HCT116 (cell line): ENCODE data around the gene SLC24A1. TPM values are rescaled to one million over a fixed set of nuclear protein-coding genes. Genes with fewer than 3 reads are reported as not detected.
A peak's percentile ranks its signal among the peaks of the same experiment; 100 is the strongest.

Experiments used
- ATAC-seq: fragments of 200-7000 bp; cut with Tn5 transposase; 2 replicates; pipeline ENCODE4 v1.9.1; 2020; ENCODE audit warnings: mild to moderate bottlenecking, moderate library complexity
- Bru-seq: library from RNA; stranded (reverse); fragments of 400-500 nt; gene quantifications from one replicate; lab custom pipeline; 2021; lab: Mats Ljungman, UMichigan
- BruChase-seq, 2 experiments: library from RNA; stranded (reverse); fragments of 400-500 nt; gene quantifications; one replicate each; lab custom pipeline; 2021; lab: Mats Ljungman, UMichigan
- BruUV-seq: library from RNA; stranded (reverse); fragments of 400-500 nt; replicated peaks from 2 replicates; lab custom pipeline; 2021; lab: Mats Ljungman, UMichigan
- CTCF ChIA-PET: fragments of 300-600 bp; sonication (Branson Sonifier 250); formaldehyde crosslinking; loops from one replicate; lab custom pipeline; 2021; ENCODE audit warnings: antibody characterized with exemption; lab: Charles Lee
- POLR2A ChIA-PET: fragments of 300-600, 350-600 bp; sonication (Branson Sonifier 250); formaldehyde crosslinking; loops from one replicate; lab custom pipeline; 2021; ENCODE audit warnings: antibody characterized with exemption; lab: Charles Lee
- RAD21 ChIA-PET, 2 experiments: fragments of 300-600 bp; sonication (Branson Sonifier 250); formaldehyde crosslinking; loops; one replicate each; lab custom pipeline; 2023; ENCODE audit warnings: low total read pairs in 2 of 2; ENCODE audit not compliant: uncharacterized antibody in 2 of 2, unreplicated experiment in 2 of 2, low non-redundant PET in 1 of 2; lab: Charles Lee
- DNase-seq: peaks from one replicate; pipeline ENCODE4 v3.0.0-alpha.2; 2010; ENCODE audit warnings: low read depth, low spot score
- H2AFZ ChIP-seq: fragments of 200-600 bp; shearing (Covaris generic), sonication (generic); 2 replicates; pipeline ENCODE4 v1.6.1; 2017; ENCODE audit warnings: low read depth, mixed run types, mixed read lengths, antibody characterized with exemption, low read length; ENCODE audit not compliant: poor library complexity, severe bottlenecking
- H3K27ac ChIP-seq: 2 replicates; pipeline ENCODE4 v1.5.1; 2012; ENCODE audit warnings: low read depth, low read length
- H3K27me3 ChIP-seq: fragments of 200-600 bp; sonication (generic); 2 replicates; pipeline ENCODE4 v1.6.1; 2016; ENCODE audit warnings: mixed run types, low read length, mixed read lengths; ENCODE audit not compliant: insufficient read depth
- H3K36me3 ChIP-seq, 2 experiments: fragments of 200-500 bp in 1 of 2; fragments of 200-600 bp in 1 of 2; sonication (Bioruptor generic) in 1 of 2; sonication (generic) in 1 of 2; 2 replicates each; pipeline versions ENCODE4 v1.5.1 to v1.6.1; 2014 to 2016; ENCODE audit warnings: low read length in 2 of 2, inconsistent platforms in 1 of 2, mixed read lengths in 1 of 2, mixed run types in 1 of 2; ENCODE audit not compliant: insufficient read depth in 2 of 2, control insufficient read depth in 1 of 2
- H3K4me1 ChIP-seq, 2 experiments: fragments of 200-600 bp in 1 of 2; sonication (generic) in 1 of 2; 2 replicates each; pipeline versions ENCODE4 v1.5.1 to v1.6.1; 2012 to 2017; ENCODE audit warnings: low read length in 2 of 2, inconsistent platforms in 1 of 2, mild to moderate bottlenecking in 1 of 2, mixed read lengths in 1 of 2, mixed run types in 1 of 2, moderate library complexity in 1 of 2; ENCODE audit not compliant: insufficient read depth in 2 of 2, control insufficient read depth in 1 of 2
- H3K4me2 ChIP-seq: fragments of 200-600 bp; sonication (generic); 2 replicates; pipeline ENCODE4 v1.6.1; 2017; ENCODE audit warnings: mixed run types, low read length, mixed read lengths
- H3K4me3 ChIP-seq, 2 experiments: fragments of 200-600 bp in 1 of 2; sonication (generic) in 1 of 2; replicated peaks in 1 of 2; 2 replicates each; pipeline ENCODE4 v1.5.1; 2011 to 2016; ENCODE audit warnings: low read length in 2 of 2, control low read depth in 1 of 2, low read depth in 1 of 2, mild to moderate bottlenecking in 1 of 2, mixed read lengths in 1 of 2, mixed run types in 1 of 2
- H3K79me2 ChIP-seq: fragments of 200-600 bp; sonication (generic); 2 replicates; pipeline ENCODE4 v1.6.1; 2017; ENCODE audit warnings: mild to moderate bottlenecking, mixed run types, low read length, moderate library complexity, mixed read lengths; ENCODE audit not compliant: insufficient read depth
- H3K9ac ChIP-seq: fragments of 200-600 bp; sonication (generic); 2 replicates; pipeline ENCODE4 v1.6.1; 2016; ENCODE audit warnings: low read length, mixed read lengths
- H3K9me2 ChIP-seq: fragments of 200-600 bp; sonication (generic), shearing (Covaris generic); 2 replicates; pipeline ENCODE4 v1.6.1; 2017; ENCODE audit warnings: mixed run types, mild to moderate bottlenecking, moderate library complexity; ENCODE audit not compliant: insufficient read depth
- H3K9me3 ChIP-seq, 2 experiments: fragments of 200-500 bp in 1 of 2; fragments of 200-600 bp in 1 of 2; sonication (Bioruptor generic) in 1 of 2; sonication (generic) in 1 of 2; 2 replicates each; pipeline ENCODE4 v1.6.1; 2014 to 2017; ENCODE audit warnings: low read length in 2 of 2, mixed read lengths in 2 of 2, inconsistent platforms in 1 of 2, low read depth in 1 of 2, mild to moderate bottlenecking in 1 of 2, mixed run types in 1 of 2, moderate library complexity in 1 of 2; ENCODE audit not compliant: control insufficient read depth in 1 of 2, insufficient read depth in 1 of 2
- H4K20me1 ChIP-seq: fragments of 200-600 bp; sonication (generic), shearing (Covaris generic); 2 replicates; pipeline ENCODE4 v1.6.1; 2017; ENCODE audit warnings: mixed run types, mild to moderate bottlenecking, moderate library complexity; ENCODE audit not compliant: insufficient read depth
- ATF3 ChIP-seq: IDR thresholded peaks from 2 replicates; pipeline ENCODE4 v1.6.1; 2012
- CBX3 ChIP-seq: IDR thresholded peaks from 2 replicates; pipeline ENCODE4 v1.6.1; 2012; ENCODE audit warnings: low read depth
- CEBPB ChIP-seq: IDR thresholded peaks from 2 replicates; pipeline ENCODE4 v1.6.1; 2012; ENCODE audit warnings: low read depth
- CTCF ChIP-seq, 3 experiments: fragments of 200-600 bp in 1 of 3; sonication (generic) in 1 of 3; IDR thresholded peaks in 2 of 3; conservative IDR thresholded peaks in 1 of 3; 2 replicates each; pipeline ENCODE4 v1.5.1; 2012 to 2017; ENCODE audit warnings: low read depth in 2 of 3, low read length in 2 of 3, antibody characterized with exemption in 1 of 3, borderline replicate concordance in 1 of 3, control low read depth in 1 of 3, mild to moderate bottlenecking in 1 of 3, mixed read lengths in 1 of 3, mixed run types in 1 of 3, moderate library complexity in 1 of 3; ENCODE audit not compliant: insufficient read depth in 1 of 3
- EGR1 ChIP-seq: IDR thresholded peaks from 2 replicates; pipeline ENCODE4 v1.6.1; 2012; ENCODE audit warnings: low read depth
- ELF1 ChIP-seq: IDR thresholded peaks from 2 replicates; pipeline ENCODE4 v1.6.1; 2012; ENCODE audit warnings: low read depth, borderline replicate concordance
- EZH2 ChIP-seq: fragments of 200-600 bp; sonication (generic); IDR thresholded peaks from 2 replicates; pipeline ENCODE4 v1.6.1; 2017; ENCODE audit warnings: antibody characterized with exemption, mixed run types
- EZH2phosphoT487 ChIP-seq: fragments of 200-600 bp; IDR thresholded peaks from 2 replicates; pipeline ENCODE4 v1.6.1; 2018; ENCODE audit warnings: antibody characterized with exemption, borderline replicate concordance
- FOSL1 ChIP-seq: IDR thresholded peaks from 2 replicates; pipeline ENCODE4 v1.6.1; 2012; ENCODE audit warnings: low read depth
- JUND ChIP-seq: IDR thresholded peaks from 2 replicates; pipeline ENCODE4 v1.6.1; 2012
- MAX ChIP-seq: IDR thresholded peaks from 2 replicates; pipeline ENCODE4 v1.6.1; 2012
- POLR2A ChIP-seq: IDR thresholded peaks from 2 replicates; pipeline ENCODE4 v1.7.0; 2011; ENCODE audit warnings: borderline replicate concordance; ENCODE audit not compliant: insufficient read depth, insufficient read length; ENCODE audit errors: extremely low read depth
- POLR2AphosphoS5 ChIP-seq: IDR thresholded peaks from 2 replicates; pipeline ENCODE4 v1.6.1; 2011; ENCODE audit warnings: mild to moderate bottlenecking, low read depth, low read length, moderate library complexity
- RAD21 ChIP-seq: IDR thresholded peaks from 2 replicates; pipeline ENCODE4 v1.6.1; 2012; ENCODE audit warnings: low read depth, mild to moderate bottlenecking
- SIN3A ChIP-seq: IDR thresholded peaks from 2 replicates; pipeline ENCODE4 v1.6.1; 2012; ENCODE audit warnings: low read depth
- TCF7L2 ChIP-seq: IDR thresholded peaks from 2 replicates; pipeline ENCODE4 v1.7.0; 2011; ENCODE audit warnings: borderline replicate concordance, inconsistent platforms; ENCODE audit not compliant: insufficient read depth, insufficient read length; ENCODE audit errors: extremely low read depth
- YY1 ChIP-seq: IDR thresholded peaks from 2 replicates; pipeline ENCODE4 v1.6.1; 2011; ENCODE audit warnings: low read length, low read depth, moderate library complexity, mild to moderate bottlenecking; ENCODE audit not compliant: insufficient replicate concordance; ENCODE audit errors: extremely low read depth
- ZBTB33 ChIP-seq: IDR thresholded peaks from 2 replicates; pipeline ENCODE4 v1.6.1; 2011; ENCODE audit warnings: mild to moderate bottlenecking, low read length, moderate library complexity; ENCODE audit not compliant: insufficient replicate concordance; ENCODE audit errors: extremely low read depth
- ZFX ChIP-seq: fragments of 450-650 bp; IDR thresholded peaks from 2 replicates; pipeline ENCODE4 v1.6.1; 2017
- ZNF274 ChIP-seq: fragments of 200-500 bp; sonication (Bioruptor generic); IDR thresholded peaks from 2 replicates; pipeline ENCODE4 v1.6.1; 2014; ENCODE audit warnings: mild to moderate bottlenecking, low read depth, low read length, inconsistent platforms
- intact Hi-C: fragments of 100-400 bp; cut with micrococcal nuclease; formaldehyde crosslinking; loops from 2 replicates; pipeline ENCODE4 v1.10.0; 2022
- long read RNA-seq: library from polyadenylated mRNA; unstranded; transcript quantifications from one replicate; pipeline ENCODE4 v2.0.0, GENCODE V29; 2021; ENCODE audit not compliant: unreplicated experiment
- polyA plus RNA-seq: library from polyadenylated mRNA; unstranded; fragments of >200 nt; gene quantifications from 2 replicates; pipeline ENCODE4 v1.2.1, GENCODE V29; 2012; ENCODE audit warnings: missing spikeins
- total RNA-seq: library from RNA; stranded (reverse); gene quantifications from one replicate; pipeline ENCODE4 v1.2.1, GENCODE V29; 2021; ENCODE audit not compliant: unreplicated experiment

Gene SLC24A1
- total RNA-seq (15.9 TPM), Bru-seq, nascent RNA (percentile 56 among the genes with signal in this experiment), BruChase-seq, experiment 1, labeled RNA remaining after a 6-hour chase (percentile 63 among the genes with signal in this experiment), BruChase-seq, experiment 2, labeled RNA remaining after a 2-hour chase (percentile 58 among the genes with signal in this experiment)
- polyA plus RNA-seq = 8.4 and 9.7 TPM in 2 replicates
- long read RNA-seq, partial matches to known transcripts = 0 of 2 reads
- long read RNA-seq, other reads (novel, unspliced or antisense) = 2 of 2 reads

- H3K79me2 ChIP-seq = no peaks in the 10 kb centered on the region
- no peaks in the 10 kb centered on the region for H3K36me3 ChIP-seq
- no peaks in the 10 kb centered on the region for H4K20me1 ChIP-seq
- no peak within 1 kb of the TSS for H3K4me3 ChIP-seq
- H3K9ac ChIP-seq = no peak within 1 kb of the TSS
- no peak for TF ChIP-seq CBX3
- TF ChIP-seq POLR2AphosphoS5 = no peak
- no peak for TF ChIP-seq YY1
- no peak for TF ChIP-seq MAX
- TF ChIP-seq JUND = no peak
- TF ChIP-seq CEBPB = no peak
- TF ChIP-seq ZFX = no peak
- TF ChIP-seq SIN3A = no peak
- no peak for TF ChIP-seq TCF7L2
- TF ChIP-seq FOSL1 = no peak
- TF ChIP-seq EGR1 = no peak
- no peak for TF ChIP-seq ZNF274
- TF ChIP-seq ATF3 = no peak
- no peak for TF ChIP-seq RAD21
- TF ChIP-seq ELF1 = no peak
- no peak for TF ChIP-seq POLR2A
- TF ChIP-seq EZH2phosphoT487 = no peak
- TF ChIP-seq CTCF (IDR thresholded peaks at IDR 0.05 in 2 of 3, conservative IDR thresholded peaks at IDR 0.05 in 1 of 3; ENCODE audit: borderline replicate concordance in 1 of 3, insufficient read depth in 1 of 3, low read depth in 2 of 3, low read length in 2 of 3) = no peak
- no peak for TF ChIP-seq EZH2
- TF ChIP-seq ZBTB33 = no peak
- no peaks in the 10 kb centered on the region for H3K4me1 ChIP-seq
- H3K4me2 ChIP-seq = no peak within 1 kb of the TSS
- ChIA-PET CTCF (no interaction called here), RAD21 (no interaction called here), POLR2A (interaction anchor here (0.8 kb wide), 1 partner anchor 11 kb away, joined by 4 read pairs; the partner anchor contains the start of gene INTS14)
- H3K9me3 ChIP-seq = no peaks in the 10 kb centered on the region
- ATAC-seq = no peak
- no peaks in the 10 kb centered on the region for H3K27me3 ChIP-seq
- H2AFZ ChIP-seq = no peak within 1 kb of the TSS
- BruUV-seq = no TSS peak
- intact Hi-C loops = no loop called here
- no peak within 1 kb of the TSS for H3K27ac ChIP-seq
- H3K9me2 ChIP-seq = no peaks in the 10 kb centered on the region
- DNase-seq = no peak
Observed at GRCh38 chr15:65621638-65622037, at the start of gene SLC24A1. SLC24A1 (plus strand) TSS chr15:65621938; CDS start chr15:65624081, 2,143 bp downstream.
